ENCODE measurements around the gene RBM43.

GRCh38 chr2:151247432-151247831 lies 14.2 kb downstream of the RBM43 start:
- TF ChIP-seq CTCF (IDR thresholded peaks at IDR 0.05) (no peak), POLR2A (IDR thresholded peaks at IDR 0.05) (no peak)
